B cell (primary cell): ENCODE measurements around the gene KCNJ6.

Source experiments
- EZH2 ChIP-seq: IDR thresholded peaks from 2 replicates; pipeline ENCODE4 v1.6.1; 2012; ENCODE audit warnings: borderline replicate concordance, low read depth, mild to moderate bottlenecking, moderate library complexity, low read length; ENCODE audit not compliant: insufficient read depth, poor library complexity, severe bottlenecking
- TF ChIP-seq, protein P1 (sequence below): fragments of 200-600 bp; IDR thresholded peaks from one replicate; pipeline ENCODE4 v1.8.0; 2022; ENCODE audit warnings: antibody characterized with exemption, mild to moderate bottlenecking

GRCh38 chr21:37564341-37564923 lies 351.8 kb downstream of the KCNJ6 start:
- TF ChIP-seq, protein P1, sequence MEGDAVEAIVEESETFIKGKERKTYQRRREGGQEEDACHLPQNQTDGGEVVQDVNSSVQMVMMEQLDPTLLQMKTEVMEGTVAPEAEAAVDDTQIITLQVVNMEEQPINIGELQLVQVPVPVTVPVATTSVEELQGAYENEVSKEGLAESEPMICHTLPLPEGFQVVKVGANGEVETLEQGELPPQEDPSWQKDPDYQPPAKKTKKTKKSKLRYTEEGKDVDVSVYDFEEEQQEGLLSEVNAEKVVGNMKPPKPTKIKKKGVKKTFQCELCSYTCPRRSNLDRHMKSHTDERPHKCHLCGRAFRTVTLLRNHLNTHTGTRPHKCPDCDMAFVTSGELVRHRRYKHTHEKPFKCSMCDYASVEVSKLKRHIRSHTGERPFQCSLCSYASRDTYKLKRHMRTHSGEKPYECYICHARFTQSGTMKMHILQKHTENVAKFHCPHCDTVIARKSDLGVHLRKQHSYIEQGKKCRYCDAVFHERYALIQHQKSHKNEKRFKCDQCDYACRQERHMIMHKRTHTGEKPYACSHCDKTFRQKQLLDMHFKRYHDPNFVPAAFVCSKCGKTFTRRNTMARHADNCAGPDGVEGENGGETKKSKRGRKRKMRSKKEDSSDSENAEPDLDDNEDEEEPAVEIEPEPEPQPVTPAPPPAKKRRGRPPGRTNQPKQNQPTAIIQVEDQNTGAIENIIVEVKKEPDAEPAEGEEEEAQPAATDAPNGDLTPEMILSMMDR: no peak
- no peak for TF ChIP-seq EZH2
